CD4-positive, alpha-beta memory T cell (primary cell): ENCODE results near the gene RAB2B. TPM values are rescaled to one million over a fixed set of nuclear protein-coding genes. Genes with fewer than 3 reads are reported as not detected.

Source experiments
- CTCF ChIA-PET: fragments of 350-600 bp; sonication (Branson Sonifier 250); formaldehyde crosslinking; loops from one replicate; lab custom pipeline; 2021; ENCODE audit warnings: inconsistent platforms; ENCODE audit not compliant: partially characterized antibody; lab: Charles Lee
- POLR2A ChIA-PET: fragments of 350-600 bp; sonication (Branson Sonifier 250); formaldehyde crosslinking; loops from one replicate; lab custom pipeline; 2021; ENCODE audit not compliant: partially characterized antibody; lab: Charles Lee
- DNase-seq, 5 donors: peaks; one replicate each; pipeline versions ENCODE4 v3.0.0 to v3.0.0-alpha.2; 2020 to 2022; ENCODE audit warnings: mixed read lengths in 1 of 5
- H3K27ac ChIP-seq: one replicate; pipeline ENCODE4 v1.7.0; 2013; ENCODE audit warnings: low read depth, low read length
- H3K27me3 ChIP-seq: 2 replicates; pipeline ENCODE4 v1.7.0; 2013; ENCODE audit warnings: mild to moderate bottlenecking, low read length, moderate library complexity; ENCODE audit not compliant: insufficient read depth
- H3K36me3 ChIP-seq: 2 replicates; pipeline ENCODE4 v1.7.0; 2013; ENCODE audit warnings: mild to moderate bottlenecking, low read length, moderate library complexity; ENCODE audit not compliant: insufficient read depth
- H3K4me1 ChIP-seq: 2 replicates; pipeline ENCODE4 v1.7.0; 2013; ENCODE audit warnings: mild to moderate bottlenecking, low read length, moderate library complexity; ENCODE audit not compliant: insufficient read depth
- H3K4me3 ChIP-seq, 2 donors: one replicate each; pipeline ENCODE4 v1.7.0; 2013; ENCODE audit warnings: low read length in 2 of 2, mild to moderate bottlenecking in 1 of 2
- H3K9me3 ChIP-seq, 2 donors: one replicate each; pipeline ENCODE4 v1.7.0; 2013; ENCODE audit warnings: low read length in 2 of 2, control low read depth in 1 of 2; ENCODE audit not compliant: control insufficient read depth in 1 of 2
- H3K27ac Mint-ChIP-seq, 7 donors: one replicate each; pipeline ENCODE4 v1.8.0; 2020 to 2021; ENCODE audit warnings: mixed read lengths in 7 of 7, mild to moderate bottlenecking in 6 of 7, inconsistent platforms in 3 of 7, moderate library complexity in 3 of 7
- H3K27me3 Mint-ChIP-seq, 2 donors: one replicate each; pipeline ENCODE4 v1.8.0; 2020 to 2021; ENCODE audit warnings: mixed read lengths in 2 of 2
- H3K36me3 Mint-ChIP-seq, 2 donors: one replicate each; pipeline ENCODE4 v1.8.0; 2020 to 2021; ENCODE audit warnings: mixed read lengths in 2 of 2, inconsistent platforms in 1 of 2, mild to moderate bottlenecking in 1 of 2
- H3K4me1 Mint-ChIP-seq, 4 donors: one replicate each; pipeline ENCODE4 v1.8.0; 2020 to 2021; ENCODE audit warnings: mixed read lengths in 4 of 4, mild to moderate bottlenecking in 1 of 4
- H3K4me3 Mint-ChIP-seq, 8 donors: one replicate each; pipeline ENCODE4 v1.8.0; 2020 to 2021; ENCODE audit warnings: mixed read lengths in 8 of 8, mild to moderate bottlenecking in 7 of 8, moderate library complexity in 6 of 8, inconsistent platforms in 3 of 8
- H3K9me3 Mint-ChIP-seq, 8 donors: one replicate each; pipeline ENCODE4 v1.8.0; 2020 to 2021; ENCODE audit warnings: mixed read lengths in 8 of 8, mild to moderate bottlenecking in 5 of 8, inconsistent platforms in 3 of 8, moderate library complexity in 1 of 8
- intact Hi-C: fragments of 100-400 bp; cut with micrococcal nuclease; formaldehyde crosslinking; loops from one replicate; pipeline ENCODE4 v1.15.1; 2023
- polyA plus RNA-seq, 2 donors: library from polyadenylated mRNA; unstranded; fragments of 300-500 nt; fragmentation: Illumina TruSeq; gene quantifications; one replicate each; pipeline ENCODE4 v1.2.3, GENCODE V29; 2021
- total RNA-seq, 2 experiments: library from RNA; stranded (reverse); gene quantifications; one replicate each; pipeline ENCODE4 v1.2.3, GENCODE V29; 2021

RAB2B gene
- total and polyA plus RNA-seq, 4 experiments from 2014 or later = 8.3 to 30.4 (median 22.1) TPM

- Mint-ChIP-seq H3K27me3 (no peaks in the 10 kb centered on the region), H3K27ac (peak overlapping the region in 1 of 7 donors; percentile 53)
- POLR2A ChIA-PET = interaction anchor here (0.9 to 2.7 kb wide), 2 partner anchors 16 to 19 kb away, joined by 3 to 9 read pairs; partner anchors contain the start of gene METTL3
Measured at GRCh38 chr14:21494902-21495762, 18.4 kb upstream of the RAB2B start.

GRCh38 chr14:21486640-21487087 is 9.9 kb upstream of the RAB2B start:
- H3K27ac Mint-ChIP-seq = no peak overlapping the region
- Histone ChIP-seq H3K4me3 (no peak overlapping the region), H3K9me3 (no peaks in the 10 kb centered on the region), H3K27ac (no peak overlapping the region), H3K4me1 (no peaks in the 10 kb centered on the region), H3K36me3 (peaks cover 20% of the 10 kb centered on the region), H3K27me3 (no peaks in the 10 kb centered on the region)
- H3K36me3 Mint-ChIP-seq = peaks cover 19 to 45% of the 10 kb centered on the region in 2 donors
- CTCF ChIA-PET = interaction anchor here (1.0 to 2.8 kb wide), 2 partner anchors 9 to 11 kb away, joined by 3 to 28 read pairs; partner anchors contain the start of gene TOX4
- H3K27me3 Mint-ChIP-seq = no peaks in the 10 kb centered on the region
- H3K4me1 Mint-ChIP-seq = peaks cover 1 to 8% (median 3%) of the 10 kb centered on the region in 4 donors
- POLR2A ChIA-PET = no interaction called here
- no peak for DNase-seq
- intact Hi-C loops = no loop called here
- no peak overlapping the region for H3K4me3 Mint-ChIP-seq
- H3K9me3 Mint-ChIP-seq = no peaks in the 10 kb centered on the region

More at GRCh38 chr14:21494902-21495762, 18.4 kb upstream of the RAB2B start:
- Mint-ChIP-seq H3K36me3 (peaks cover 33 to 72% of the 10 kb centered on the region in 2 donors), H3K4me1 (peaks cover 14 to 19% (median 16%) of the 10 kb centered on the region in 4 donors), H3K9me3 (no peaks in the 10 kb centered on the region), H3K4me3 (no peak overlapping the region)
- intact Hi-C loops = no loop called here
- CTCF ChIA-PET = interaction anchor here (1.2 to 2.3 kb wide), 6 partner anchors 18 to 64 kb away, joined by 3 to 11 read pairs (median 5); partner anchors contain the start of genes RAB2B and TOX4
- H3K27me3 ChIP-seq = no peaks in the 10 kb centered on the region
- H3K36me3 ChIP-seq = peaks cover 58% of the 10 kb centered on the region
- no peak for DNase-seq
- no peak overlapping the region for H3K27ac ChIP-seq
- no peak overlapping the region for H3K4me3 ChIP-seq
- no peaks in the 10 kb centered on the region for H3K9me3 ChIP-seq
- peaks cover 15% of the 10 kb centered on the region for H3K4me1 ChIP-seq

GRCh38 chr14:21476523-21476924 is 235 bp downstream of the RAB2B start:
- ChIA-PET POLR2A (interaction anchor here (0.6 to 4.6 kb wide), 13 partner anchors 10 to 224 kb away, joined by 3 to 65 read pairs (median 8); partner anchors contain the start of genes CHD8, METTL3 and SUPT16H), CTCF (interaction anchor here (0.6 to 3.5 kb wide), 8 partner anchors 10 to 1585 kb away, joined by 3 to 44 read pairs (median 10); partner anchors contain the start of genes CHD8 and METTL3)
- Histone ChIP-seq H3K27me3 (no peaks in the 10 kb centered on the region), H3K4me1 (peaks cover 27% of the 10 kb centered on the region), H3K9me3 (no peaks in the 10 kb centered on the region), H3K4me3 (peak overlapping the region; percentile 69 to 82), H3K36me3 (no peaks in the 10 kb centered on the region), H3K27ac (peak overlapping the region; percentile 81)
- Mint-ChIP-seq H3K9me3 (peaks cover 0 to 4% (median 0%) of the 10 kb centered on the region in 8 donors), H3K36me3 (peaks cover 26 to 40% of the 10 kb centered on the region in 2 donors), H3K4me3 (peak overlapping the region; percentile 98 to 100 (median 100)), H3K27me3 (no peaks in the 10 kb centered on the region), H3K4me1 (peaks cover 29 to 58% (median 43%) of the 10 kb centered on the region in 4 donors), H3K27ac (peak overlapping the region; percentile 95 to 100 (median 100))
- no peak for DNase-seq
- intact Hi-C loops = loop anchor here (1.0 to 5.0 kb wide), 2 partner anchors 92 to 244 kb away; partner anchors contain the start of gene SUPT16H

GRCh38 chr14:21475767-21476522 is 814 bp downstream of the RAB2B start:
- DNase-seq = no peak
- Histone ChIP-seq H3K4me1 (peaks cover 27% of the 10 kb centered on the region), H3K27ac (peak overlapping the region; percentile 81), H3K4me3 (peak overlapping the region; percentile 69 to 82), H3K9me3 (no peaks in the 10 kb centered on the region), H3K36me3 (no peaks in the 10 kb centered on the region), H3K27me3 (no peaks in the 10 kb centered on the region)
- Mint-ChIP-seq H3K9me3 (peaks cover 0 to 4% (median 0%) of the 10 kb centered on the region in 8 donors), H3K36me3 (peaks cover 23 to 38% of the 10 kb centered on the region in 2 donors), H3K27ac (peak overlapping the region; percentile 95 to 100 (median 100)), H3K4me1 (peaks cover 26 to 55% (median 41%) of the 10 kb centered on the region in 4 donors), H3K4me3 (peak overlapping the region; percentile 98 to 100 (median 100)), H3K27me3 (no peaks in the 10 kb centered on the region)
- intact Hi-C loops = loop anchor here (1.0 to 5.0 kb wide), 2 partner anchors 92 to 244 kb away; partner anchors contain the start of gene SUPT16H
- ChIA-PET CTCF (interaction anchor here (1.7 to 3.5 kb wide), 7 partner anchors 10 to 39 kb away, joined by 6 to 44 read pairs (median 12); partner anchors contain the start of genes CHD8 and METTL3), POLR2A (interaction anchor here (0.6 to 4.6 kb wide), 11 partner anchors 9 to 93 kb away, joined by 3 to 65 read pairs (median 9); partner anchors contain the start of genes CHD8, METTL3 and SUPT16H)

- H3K36me3 ChIP-seq = peaks cover 18% of the 10 kb centered on the region
- H3K27me3 ChIP-seq = no peaks in the 10 kb centered on the region
- Mint-ChIP-seq H3K27ac (no peak overlapping the region), H3K4me3 (no peak overlapping the region), H3K27me3 (no peaks in the 10 kb centered on the region), H3K4me1 (peaks cover 0 to 5% (median 2%) of the 10 kb centered on the region in 4 donors), H3K36me3 (peaks cover 43 to 56% of the 10 kb centered on the region in 2 donors), H3K9me3 (no peaks in the 10 kb centered on the region)
- intact Hi-C loops = no loop called here
- ChIA-PET POLR2A (interaction anchor here (1.2 kb wide), 1 partner anchor 9 kb away, joined by 3 read pairs; no protein-coding TSS in a partner anchor), CTCF (interaction anchor here (3.2 kb wide), 1 partner anchor 9 kb away, joined by 13 read pairs; the partner anchor contains the start of genes RAB2B and TOX4)
- no peaks in the 10 kb centered on the region for H3K9me3 ChIP-seq
- H3K4me3 ChIP-seq = no peak overlapping the region
- no peak overlapping the region for H3K27ac ChIP-seq
- H3K4me1 ChIP-seq = no peaks in the 10 kb centered on the region
- no peak for DNase-seq
Measured at GRCh38 chr14:21467616-21468015, 9.1 kb downstream of the RAB2B start.
